PC-3 (cell line): ENCODE data around the gene PRKCE. TPM values are rescaled to one million over a fixed set of nuclear protein-coding genes. Genes with fewer than 3 reads are reported as not detected.
A peak's percentile ranks its signal among the peaks of the same experiment; 100 is the strongest.

Source experiments
- ATAC-seq: fragments of 200-7000 bp; cut with Tn5 transposase; 2 replicates; pipeline ENCODE4 v1.9.1; 2020; ENCODE audit warnings: mild to moderate bottlenecking, moderate library complexity
- BruUV-seq: library from RNA; stranded (reverse); fragments of 400-500 nt; replicated peaks from 2 replicates; lab custom pipeline; 2021; lab: Mats Ljungman, UMichigan
- CTCF ChIA-PET: fragments of 300-600 bp; sonication (Branson Sonifier 250); formaldehyde crosslinking; loops from one replicate; lab custom pipeline; 2022; ENCODE audit warnings: antibody characterized with exemption; lab: Charles Lee
- POLR2A ChIA-PET: fragments of 300-600 bp; sonication (Branson Sonifier 250); formaldehyde crosslinking; loops from one replicate; lab custom pipeline; 2022; ENCODE audit warnings: antibody characterized with exemption; ENCODE audit not compliant: unreplicated experiment; lab: Charles Lee
- DNase-seq: peaks from one replicate; pipeline ENCODE4 v3.0.0-alpha.2; 2015
- H2AFZ ChIP-seq: fragments of 300-600 bp; sonication (generic); 2 replicates; pipeline ENCODE4 v1.6.0; 2016; ENCODE audit warnings: antibody characterized with exemption, low read length
- H3F3A ChIP-seq: fragments of 300-600 bp; sonication (generic); one replicate; pipeline ENCODE4 v1.6.0; 2017; ENCODE audit warnings: antibody characterized with exemption, low read length, control low read depth, mild to moderate bottlenecking; ENCODE audit not compliant: unreplicated experiment
- H3K27ac ChIP-seq: fragments of 300-600 bp; sonication (generic); 2 replicates; pipeline ENCODE4 v1.5.1; 2016; ENCODE audit warnings: mild to moderate bottlenecking, low read length
- H3K27me3 ChIP-seq: fragments of 300-600 bp; sonication (generic); 2 replicates; pipeline ENCODE4 v1.6.1; 2016; ENCODE audit warnings: low read length, mixed read lengths
- H3K36me3 ChIP-seq: fragments of 300-600 bp; sonication (generic); 2 replicates; pipeline ENCODE4 v1.6.1; 2016; ENCODE audit warnings: low read depth, mixed run types, low read length, mixed read lengths
- H3K4me1 ChIP-seq: fragments of 300-600 bp; sonication (generic); 2 replicates; pipeline ENCODE4 v1.5.1; 2016; ENCODE audit warnings: low read length; ENCODE audit not compliant: insufficient read depth
- H3K4me2 ChIP-seq: fragments of 300-600 bp; sonication (generic); 2 replicates; pipeline ENCODE4 v1.6.0; 2016; ENCODE audit warnings: low read length
- H3K4me3 ChIP-seq: fragments of 300-600 bp; sonication (generic); 2 replicates; pipeline ENCODE4 v1.5.1; 2016; ENCODE audit warnings: mild to moderate bottlenecking, low read length, mixed read lengths
- H3K79me2 ChIP-seq: fragments of 300-600 bp; sonication (generic); 2 replicates; pipeline ENCODE4 v1.6.1; 2017; ENCODE audit warnings: low read length, mixed read lengths
- H3K9ac ChIP-seq: fragments of 300-600 bp; sonication (generic); 2 replicates; pipeline ENCODE4 v1.6.0; 2016; ENCODE audit warnings: mild to moderate bottlenecking, low read length
- H3K9me2 ChIP-seq: fragments of 300-600 bp; sonication (generic); replicated peaks from 2 replicates; pipeline ENCODE4 v1.6.1; 2016; ENCODE audit warnings: mixed run types, low read length, mixed read lengths
- H3K9me3 ChIP-seq: fragments of 300-600 bp; sonication (generic); 2 replicates; pipeline ENCODE4 v1.6.1; 2016; ENCODE audit warnings: low read length, mixed read lengths
- H4K20me1 ChIP-seq: fragments of 300-600 bp; sonication (generic); 2 replicates; pipeline ENCODE4 v1.6.1; 2016; ENCODE audit warnings: low read length, mixed read lengths
- EZH2 ChIP-seq: fragments of 300-600 bp; sonication (generic); IDR thresholded peaks from one replicate; pipeline ENCODE4 v1.6.1; 2017; ENCODE audit warnings: antibody characterized with exemption, mild to moderate bottlenecking, low read length; ENCODE audit not compliant: unreplicated experiment
- EZH2phosphoT487 ChIP-seq: fragments of 300-600 bp; sonication (generic); IDR thresholded peaks from 2 replicates; pipeline ENCODE4 v1.6.1; 2018; ENCODE audit warnings: mild to moderate bottlenecking, antibody characterized with exemption, low read length, borderline replicate concordance
- intact Hi-C: fragments of 100-400 bp; cut with micrococcal nuclease; formaldehyde crosslinking; loops from 2 replicates; pipeline ENCODE4 v1.9.0; 2023
- total RNA-seq: library from RNA; depleted of rRNA; stranded (reverse); fragments of >200 nt; gene quantifications from 2 replicates; pipeline ENCODE4 v1.2.3, GENCODE V29; 2014
- TF ChIP-seq, protein P1 (sequence below): fragments of 300-600 bp; sonication (generic); conservative IDR thresholded peaks from 2 replicates; pipeline ENCODE4 v1.5.1; 2017; ENCODE audit warnings: antibody characterized with exemption, low read depth, mild to moderate bottlenecking, low read length

PRKCE gene
- total RNA-seq, 1 experiment from 2014 or later: 7.0 TPM

DNA sequence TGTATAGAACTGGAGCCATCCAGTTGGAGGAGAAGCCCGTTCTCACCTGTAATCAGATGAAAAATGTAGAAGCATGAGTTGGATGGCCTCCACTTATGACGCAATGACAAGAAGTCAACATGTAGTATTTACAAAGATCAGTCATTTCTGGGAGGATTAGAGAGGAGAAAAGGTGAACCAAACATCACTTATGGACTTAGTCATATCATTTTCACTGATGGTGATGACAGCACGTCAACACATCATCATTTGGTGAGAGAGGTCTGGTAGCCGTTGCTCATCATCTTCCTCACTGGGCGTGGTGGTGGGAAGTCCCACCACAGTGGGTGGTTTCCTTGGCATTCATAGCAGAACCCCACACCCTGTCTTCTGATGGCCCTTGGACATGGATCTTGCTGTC, 381.5 kb downstream of the PRKCE start:
- H3K4me1 ChIP-seq: peaks cover 28% of the 10 kb centered on the region
- H3K27me3 ChIP-seq: no peaks in the 10 kb centered on the region
- H3K36me3 ChIP-seq: no peaks in the 10 kb centered on the region
- ChIA-PET POLR2A (no interaction called here), CTCF (no interaction called here)
- H3K9me2 ChIP-seq: no peaks in the 10 kb centered on the region
- H3K9ac ChIP-seq: peak overlapping the region; percentile 19; the same call in 1 of the 2 replicates
- H3K27ac ChIP-seq: peak overlapping the region; percentile 59
- 0 out of 2 replicates have a peak overlapping the region, but pooled peaks have one; percentile 8 for H3K4me2 ChIP-seq
- peak; percentile 75 for DNase-seq
- H2AFZ ChIP-seq: no peak overlapping the region
- no peaks in the 10 kb centered on the region for H3K79me2 ChIP-seq
- H3K4me3 ChIP-seq: no peak overlapping the region
- TF ChIP-seq EZH2 (no peak), EZH2phosphoT487 (no peak)
- TF ChIP-seq, protein P1, sequence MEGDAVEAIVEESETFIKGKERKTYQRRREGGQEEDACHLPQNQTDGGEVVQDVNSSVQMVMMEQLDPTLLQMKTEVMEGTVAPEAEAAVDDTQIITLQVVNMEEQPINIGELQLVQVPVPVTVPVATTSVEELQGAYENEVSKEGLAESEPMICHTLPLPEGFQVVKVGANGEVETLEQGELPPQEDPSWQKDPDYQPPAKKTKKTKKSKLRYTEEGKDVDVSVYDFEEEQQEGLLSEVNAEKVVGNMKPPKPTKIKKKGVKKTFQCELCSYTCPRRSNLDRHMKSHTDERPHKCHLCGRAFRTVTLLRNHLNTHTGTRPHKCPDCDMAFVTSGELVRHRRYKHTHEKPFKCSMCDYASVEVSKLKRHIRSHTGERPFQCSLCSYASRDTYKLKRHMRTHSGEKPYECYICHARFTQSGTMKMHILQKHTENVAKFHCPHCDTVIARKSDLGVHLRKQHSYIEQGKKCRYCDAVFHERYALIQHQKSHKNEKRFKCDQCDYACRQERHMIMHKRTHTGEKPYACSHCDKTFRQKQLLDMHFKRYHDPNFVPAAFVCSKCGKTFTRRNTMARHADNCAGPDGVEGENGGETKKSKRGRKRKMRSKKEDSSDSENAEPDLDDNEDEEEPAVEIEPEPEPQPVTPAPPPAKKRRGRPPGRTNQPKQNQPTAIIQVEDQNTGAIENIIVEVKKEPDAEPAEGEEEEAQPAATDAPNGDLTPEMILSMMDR: no peak
- H3K9me3 ChIP-seq: no peaks in the 10 kb centered on the region
- peak; percentile 46; the same call in 1 of the 2 replicates for ATAC-seq
- intact Hi-C loops: no loop called here
- no peaks in the 10 kb centered on the region for H3F3A ChIP-seq
- BruUV-seq: no TSS peak
- H4K20me1 ChIP-seq: no peaks in the 10 kb centered on the region

GRCh38 chr2:46034535-46034934, 383.1 kb downstream of the PRKCE start:
- Histone ChIP-seq H3K9me3 (no peaks in the 10 kb centered on the region), H3K9me2 (no peaks in the 10 kb centered on the region), H3K27me3 (no peaks in the 10 kb centered on the region), H3K4me3 (no peak overlapping the region), H3K4me2 (no peak overlapping the region), H4K20me1 (no peaks in the 10 kb centered on the region), H3K36me3 (no peaks in the 10 kb centered on the region), H3K4me1 (peaks cover 22% of the 10 kb centered on the region), H3K9ac (no peak overlapping the region), H2AFZ (no peak overlapping the region), H3K27ac (no peak overlapping the region), H3K79me2 (no peaks in the 10 kb centered on the region), H3F3A (no peaks in the 10 kb centered on the region)
- BruUV-seq: no TSS peak
- ChIA-PET CTCF (no interaction called here), POLR2A (no interaction called here)
- TF ChIP-seq EZH2 (no peak), EZH2phosphoT487 (no peak)
- TF ChIP-seq, protein P1: no peak
- no peak for DNase-seq
- intact Hi-C loops: no loop called here
- ATAC-seq: no peak

GRCh38 chr2:46036929-46037328, 385.5 kb downstream of the PRKCE start:
- no peaks in the 10 kb centered on the region for H3K36me3 ChIP-seq
- no peaks in the 10 kb centered on the region for H3K9me2 ChIP-seq
- no peaks in the 10 kb centered on the region for H3K9me3 ChIP-seq
- ChIA-PET CTCF (no interaction called here), POLR2A (no interaction called here)
- H3K4me3 ChIP-seq: no peak overlapping the region
- no TSS peak for BruUV-seq
- TF ChIP-seq EZH2 (no peak), EZH2phosphoT487 (no peak)
- TF ChIP-seq, protein P1: no peak
- no peak overlapping the region for H3K4me2 ChIP-seq
- no peaks in the 10 kb centered on the region for H4K20me1 ChIP-seq
- no peak overlapping the region for H2AFZ ChIP-seq
- no peak overlapping the region for H3K9ac ChIP-seq
- no peaks in the 10 kb centered on the region for H3K27me3 ChIP-seq
- no peaks in the 10 kb centered on the region for H3K79me2 ChIP-seq
- no peaks in the 10 kb centered on the region for H3F3A ChIP-seq
- DNase-seq (no peak), ATAC-seq (no peak)
- no peak overlapping the region for H3K27ac ChIP-seq
- H3K4me1 ChIP-seq: peaks cover 33% of the 10 kb centered on the region
- intact Hi-C loops: no loop called here
